ENCODE results near the gene CCDC116.

DNA sequence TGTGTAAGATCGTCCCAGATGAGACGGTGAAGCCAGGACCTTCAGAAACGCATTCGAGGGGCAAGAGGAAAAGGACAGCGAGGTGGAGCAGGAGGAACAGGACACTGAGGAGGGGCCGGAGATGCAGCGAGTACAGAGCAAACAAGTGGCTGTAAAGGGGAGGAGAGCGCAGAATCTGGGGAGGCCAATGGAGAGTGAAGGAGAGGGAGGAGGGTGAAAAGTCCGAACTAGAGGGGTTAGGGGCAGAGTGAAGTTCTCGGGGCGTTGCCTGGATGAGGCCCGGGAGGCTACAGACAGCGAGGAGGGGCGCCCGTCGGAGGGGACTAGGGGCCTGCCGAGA lies 24.4 kb downstream of the CCDC116 start:
- TF ChIP-seq CTCF (IDR thresholded peaks at IDR 0.05 in 8 of 11, conservative IDR thresholded peaks at IDR 0.05 in 3 of 11) = no peak
- no peak for TF ChIP-seq POLR2AphosphoS5 (IDR thresholded peaks at IDR 0.05)
- no peak for TF ChIP-seq POLR2A (IDR thresholded peaks at IDR 0.05)
